Fibroblast of lung (primary cell): ENCODE measurements around the gene CACNA1H. TPM values are rescaled to one million over a fixed set of nuclear protein-coding genes. Genes with fewer than 3 reads are reported as not detected.

Source experiments
- DNase-seq, 2 donors: peaks; one replicate each; pipeline versions ENCODE4 v3.0.0 to v3.0.0-alpha.2; 2010; ENCODE audit warnings: low read depth in 2 of 2
- H2AFZ ChIP-seq: 2 replicates; pipeline ENCODE4 v1.5.1; 2012; ENCODE audit warnings: low read length, control low read depth, inconsistent platforms
- H3K27ac ChIP-seq: 2 replicates; pipeline ENCODE4 v1.5.1; 2011; ENCODE audit warnings: low read length, control low read depth; ENCODE audit not compliant: insufficient read depth
- H3K27me3 ChIP-seq: 2 replicates; pipeline ENCODE4 v1.5.1; 2011; ENCODE audit warnings: mild to moderate bottlenecking, low read length; ENCODE audit not compliant: control insufficient read depth, insufficient read depth
- H3K36me3 ChIP-seq: 2 replicates; pipeline ENCODE4 v1.5.1; 2011; ENCODE audit warnings: low read length; ENCODE audit not compliant: control insufficient read depth, insufficient read depth
- H3K4me1 ChIP-seq: 2 replicates; pipeline ENCODE4 v1.5.1; 2011; ENCODE audit warnings: low read length; ENCODE audit not compliant: control insufficient read depth, insufficient read depth; ENCODE audit errors: extremely low read depth
- H3K4me2 ChIP-seq: 2 replicates; pipeline ENCODE4 v1.5.1; 2011; ENCODE audit warnings: low read length, control low read depth; ENCODE audit not compliant: insufficient read depth; ENCODE audit errors: extremely low read depth
- H3K4me3 ChIP-seq, 4 experiments: fragments of 200-600 bp in 1 of 4; sonication (generic) in 1 of 4; replicated peaks in 1 of 4; 2 replicates each; pipeline ENCODE4 v1.5.1; 2011 to 2016; ENCODE audit warnings: low read length in 4 of 4, low read depth in 3 of 4, mild to moderate bottlenecking in 3 of 4, control low read depth in 2 of 4, inconsistent platforms in 1 of 4, mixed read lengths in 1 of 4; ENCODE audit not compliant: insufficient read depth in 1 of 4; ENCODE audit errors: control extremely low read depth in 1 of 4
- H3K79me2 ChIP-seq: 2 replicates; pipeline ENCODE4 v1.5.1; 2012; ENCODE audit warnings: mild to moderate bottlenecking, low read length, inconsistent platforms; ENCODE audit not compliant: control insufficient read depth, insufficient read depth
- H3K9ac ChIP-seq: 2 replicates; pipeline ENCODE4 v1.5.1; 2011; ENCODE audit warnings: mild to moderate bottlenecking, low read length, control low read depth; ENCODE audit not compliant: insufficient read depth
- H3K9me3 ChIP-seq: 2 replicates; pipeline ENCODE4 v1.5.1; 2012; ENCODE audit warnings: low read depth, low read length; ENCODE audit not compliant: control insufficient read depth, insufficient read depth
- H4K20me1 ChIP-seq: 2 replicates; pipeline ENCODE4 v1.5.1; 2011; ENCODE audit warnings: low read length; ENCODE audit not compliant: control insufficient read depth, insufficient read depth; ENCODE audit errors: extremely low read depth
- EZH2 ChIP-seq: IDR thresholded peaks from 2 replicates; pipeline ENCODE4 v1.5.1; 2012; ENCODE audit warnings: low read length, control low read depth, mild to moderate bottlenecking; ENCODE audit errors: missing control alignments
- polyA plus RNA-seq, 2 donors: library from polyadenylated mRNA; depleted of rRNA in 1 of 2; stranded (reverse) in 1 of 2; unstranded in 1 of 2; fragments of >200 nt; gene quantifications; 2 replicates each; pipeline ENCODE4 v1.2.1, GENCODE V29; 2011 to 2012; ENCODE audit warnings: missing spikeins in 1 of 2
- total RNA-seq: library from RNA; depleted of rRNA; stranded (reverse); fragments of >200 nt; gene quantifications from 2 replicates; pipeline ENCODE4 v1.2.1, GENCODE V29; 2014
- TF ChIP-seq, protein P1 (sequence below), 2 donors: IDR thresholded peaks in 1 of 2; conservative IDR thresholded peaks in 1 of 2; 1 replicate in 1 of 2; 2 replicates in 1 of 2; pipeline ENCODE4 v1.5.1; 2011 to 2012; ENCODE audit warnings: low read length in 2 of 2, control low read depth in 1 of 2, inconsistent platforms in 1 of 2, low read depth in 1 of 2, mild to moderate bottlenecking in 1 of 2

CACNA1H gene
- total and polyA plus RNA-seq, 2 donors (not counting 1 experiment from before 2014, with no cell fraction given), result 1.2 to 10.5 TPM

DNA sequence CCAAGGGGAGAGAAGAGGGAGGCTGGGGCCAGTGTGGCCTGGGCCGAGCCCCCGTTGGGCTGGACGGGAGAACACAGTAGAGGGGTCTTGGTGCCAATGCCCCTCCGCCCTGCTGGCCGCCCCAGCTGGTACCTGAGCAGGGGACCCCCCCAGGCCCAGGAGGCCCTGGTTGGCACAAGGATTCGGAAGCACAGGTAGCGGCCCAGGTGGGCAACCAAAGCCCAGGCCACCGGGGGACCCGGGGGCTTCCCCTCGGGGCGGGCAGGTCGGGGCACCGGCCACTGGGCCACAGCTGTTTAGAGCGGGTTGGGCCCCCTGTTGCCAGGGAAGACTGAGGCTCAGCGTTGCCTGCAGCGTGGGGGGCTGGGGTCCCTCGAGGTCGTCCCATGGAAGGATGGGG, 28.6 kb upstream of the CACNA1H start:
- TF ChIP-seq EZH2, result no peak
- TF ChIP-seq, protein P1, sequence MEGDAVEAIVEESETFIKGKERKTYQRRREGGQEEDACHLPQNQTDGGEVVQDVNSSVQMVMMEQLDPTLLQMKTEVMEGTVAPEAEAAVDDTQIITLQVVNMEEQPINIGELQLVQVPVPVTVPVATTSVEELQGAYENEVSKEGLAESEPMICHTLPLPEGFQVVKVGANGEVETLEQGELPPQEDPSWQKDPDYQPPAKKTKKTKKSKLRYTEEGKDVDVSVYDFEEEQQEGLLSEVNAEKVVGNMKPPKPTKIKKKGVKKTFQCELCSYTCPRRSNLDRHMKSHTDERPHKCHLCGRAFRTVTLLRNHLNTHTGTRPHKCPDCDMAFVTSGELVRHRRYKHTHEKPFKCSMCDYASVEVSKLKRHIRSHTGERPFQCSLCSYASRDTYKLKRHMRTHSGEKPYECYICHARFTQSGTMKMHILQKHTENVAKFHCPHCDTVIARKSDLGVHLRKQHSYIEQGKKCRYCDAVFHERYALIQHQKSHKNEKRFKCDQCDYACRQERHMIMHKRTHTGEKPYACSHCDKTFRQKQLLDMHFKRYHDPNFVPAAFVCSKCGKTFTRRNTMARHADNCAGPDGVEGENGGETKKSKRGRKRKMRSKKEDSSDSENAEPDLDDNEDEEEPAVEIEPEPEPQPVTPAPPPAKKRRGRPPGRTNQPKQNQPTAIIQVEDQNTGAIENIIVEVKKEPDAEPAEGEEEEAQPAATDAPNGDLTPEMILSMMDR (conservative IDR thresholded peaks at IDR 0.05 in 1 of 2, IDR thresholded peaks at IDR 0.05 in 1 of 2; ENCODE audit: low read depth in 1 of 2, low read length in 2 of 2), result no peak
- Histone ChIP-seq H3K4me2 (no peak overlapping the region), H3K27me3 (no peaks in the 10 kb centered on the region), H3K27ac (no peak overlapping the region), H3K9ac (no peak overlapping the region), H3K36me3 (no peaks in the 10 kb centered on the region), H4K20me1 (no peaks in the 10 kb centered on the region), H3K4me1 (no peaks in the 10 kb centered on the region), H3K79me2 (no peaks in the 10 kb centered on the region), H3K9me3 (no peaks in the 10 kb centered on the region), H3K4me3 (no peak overlapping the region), H2AFZ (no peak overlapping the region)
- DNase-seq, result no peak

DNA sequence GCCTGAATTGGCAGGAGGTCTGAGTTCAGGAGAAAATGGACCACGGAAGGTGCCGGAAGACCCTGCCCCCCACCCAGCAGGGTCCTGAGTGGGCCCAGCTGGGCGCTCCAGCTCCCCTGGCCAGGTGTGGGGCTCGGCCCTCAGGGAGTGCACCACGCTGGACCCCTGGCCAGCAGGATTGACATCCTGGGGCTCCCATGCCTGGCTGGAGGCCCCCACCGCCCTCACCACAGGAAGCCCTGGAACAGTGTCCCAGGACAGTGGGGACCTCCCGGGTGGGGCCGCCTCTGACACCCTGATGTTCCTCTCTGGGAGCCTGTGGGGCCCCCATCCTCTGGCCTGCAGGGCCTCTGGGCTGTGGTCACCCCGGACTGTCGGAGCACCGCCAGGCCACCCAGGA, 28.1 kb upstream of the CACNA1H start:
- TF ChIP-seq, protein P1 (conservative IDR thresholded peaks at IDR 0.05 in 1 of 2, IDR thresholded peaks at IDR 0.05 in 1 of 2; ENCODE audit: low read depth in 1 of 2, low read length in 2 of 2), result no peak
- no peak for TF ChIP-seq EZH2
- no peak for DNase-seq
- H3K9ac ChIP-seq, result no peak overlapping the region
- no peaks in the 10 kb centered on the region for H3K36me3 ChIP-seq
- H3K4me3 ChIP-seq, result no peak overlapping the region
- no peak overlapping the region for H3K27ac ChIP-seq
- H3K9me3 ChIP-seq, result no peaks in the 10 kb centered on the region
- H3K79me2 ChIP-seq, result no peaks in the 10 kb centered on the region
- H3K4me1 ChIP-seq, result no peaks in the 10 kb centered on the region
- no peak overlapping the region for H2AFZ ChIP-seq
- no peak overlapping the region for H3K4me2 ChIP-seq
- no peaks in the 10 kb centered on the region for H4K20me1 ChIP-seq
- H3K27me3 ChIP-seq, result no peaks in the 10 kb centered on the region

DNA sequence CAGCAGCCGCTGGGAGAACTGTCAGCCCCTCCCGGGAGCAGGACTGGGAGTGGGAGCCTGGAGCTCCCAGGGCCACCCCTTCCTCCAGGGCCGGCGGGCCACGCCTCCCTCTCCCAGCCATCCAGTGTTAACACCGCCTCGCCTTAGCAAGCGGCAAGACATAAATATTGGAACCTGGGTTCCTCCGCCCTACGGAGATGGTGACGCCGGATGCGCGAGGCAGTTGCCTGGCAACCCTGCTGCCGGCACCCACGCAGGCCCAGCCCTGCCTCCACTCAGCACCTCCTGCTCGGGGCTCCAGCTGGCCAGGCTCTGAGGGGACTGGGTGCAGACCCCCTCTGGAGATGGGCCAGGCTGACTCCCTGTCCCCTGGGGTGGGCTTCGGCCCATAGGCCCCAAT, 27.4 kb upstream of the CACNA1H start:
- Histone ChIP-seq H4K20me1 (no peaks in the 10 kb centered on the region), H3K27me3 (no peaks in the 10 kb centered on the region), H3K4me2 (no peak overlapping the region), H3K79me2 (no peaks in the 10 kb centered on the region), H3K4me3 (no peak overlapping the region), H3K9ac (no peak overlapping the region), H3K9me3 (no peaks in the 10 kb centered on the region), H3K36me3 (no peaks in the 10 kb centered on the region), H3K27ac (no peak overlapping the region), H2AFZ (no peak overlapping the region), H3K4me1 (no peaks in the 10 kb centered on the region)
- DNase-seq, result peak; percentile 13 to 72
- TF ChIP-seq, protein P1 (conservative IDR thresholded peaks at IDR 0.05 in 1 of 2, IDR thresholded peaks at IDR 0.05 in 1 of 2; ENCODE audit: low read depth in 1 of 2, low read length in 2 of 2), result no peak
- TF ChIP-seq EZH2, result no peak
